Dermis blood vessel endothelial cell (primary cell): ENCODE results near the gene PTPN18. TPM values are rescaled to one million over a fixed set of nuclear protein-coding genes. Genes with fewer than 3 reads are reported as not detected.

ENCODE experiments used
- DNase-seq: peaks from one replicate; pipeline ENCODE4 v3.0.0; 2010
- total RNA-seq: library from RNA; depleted of rRNA; stranded (reverse); fragments of >200 nt; gene quantifications from 2 replicates; pipeline ENCODE4 v1.2.3, GENCODE V29; 2014

Gene PTPN18
- total RNA-seq, 1 donor from 2014 or later = 36.9 TPM

DNA sequence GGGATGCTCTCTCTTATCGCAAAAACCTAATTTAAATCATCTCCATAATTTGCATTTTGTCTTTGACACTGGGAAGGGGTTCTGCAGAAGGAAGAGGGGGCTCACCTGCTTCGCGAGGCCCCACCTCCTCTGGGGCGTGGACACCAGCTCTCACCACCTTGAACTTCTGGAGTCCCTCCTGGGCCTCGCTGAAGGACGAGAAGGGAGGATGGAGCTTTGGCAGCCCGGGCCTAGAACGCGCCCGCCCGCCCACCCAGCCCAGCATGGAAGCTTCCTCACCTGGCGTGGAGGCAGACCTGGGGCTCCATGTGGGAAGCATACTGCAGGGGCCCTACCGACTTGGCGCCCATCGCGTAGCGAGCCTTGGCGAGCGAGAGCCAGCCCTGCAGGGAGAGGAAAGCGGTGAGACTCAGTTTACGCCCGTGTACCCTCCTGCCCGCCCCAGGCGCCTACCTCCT is 14.3 kb upstream of the PTPN18 start:
- DNase-seq = peak; percentile 11

- peak; percentile 97 for DNase-seq
Observed at GRCh38 chr2:130342020-130342532, 13.8 kb upstream of the PTPN18 start.

- DNase-seq = peak; percentile 100
Observed at GRCh38 chr2:130342533-130343275, 13.2 kb upstream of the PTPN18 start, which contains the start of gene IMP4. TSS of gene IMP4 (plus strand) at chr2:130342897. CDS start at chr2:130342933, 36 bp downstream.

GRCh38 chr2:130344578-130344977 is 11.3 kb upstream of the PTPN18 start:
- no peak for DNase-seq

DNA sequence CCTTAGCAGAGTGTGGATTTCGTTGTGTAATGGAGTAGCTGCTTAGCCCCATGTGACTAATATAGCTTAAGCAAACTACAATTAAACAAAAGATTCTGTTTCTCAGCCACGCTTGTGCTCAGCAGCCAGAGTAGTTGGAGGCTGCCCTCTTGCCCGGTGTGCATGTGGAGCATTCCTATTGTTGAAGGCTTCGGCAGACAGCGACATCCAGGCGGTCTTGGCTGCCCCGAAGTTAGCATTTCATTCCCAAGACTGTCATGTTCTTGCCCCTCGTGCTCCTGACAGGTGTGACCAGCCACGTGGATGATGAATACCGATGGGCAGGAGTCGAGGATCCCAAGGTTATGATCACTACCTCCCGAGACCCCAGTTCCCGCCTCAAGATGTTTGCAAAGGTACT is 10.8 kb upstream of the PTPN18 start:
- no peak for DNase-seq

- DNase-seq = no peak
Observed at GRCh38 chr2:130345611-130346010, 10.2 kb upstream of the PTPN18 start.

- DNase-seq = no peak
Observed at GRCh38 chr2:130346041-130346740, 9.7 kb upstream of the PTPN18 start.

- no peak for DNase-seq
Observed at GRCh38 chr2:130346741-130347066, 9.2 kb upstream of the PTPN18 start.

DNA sequence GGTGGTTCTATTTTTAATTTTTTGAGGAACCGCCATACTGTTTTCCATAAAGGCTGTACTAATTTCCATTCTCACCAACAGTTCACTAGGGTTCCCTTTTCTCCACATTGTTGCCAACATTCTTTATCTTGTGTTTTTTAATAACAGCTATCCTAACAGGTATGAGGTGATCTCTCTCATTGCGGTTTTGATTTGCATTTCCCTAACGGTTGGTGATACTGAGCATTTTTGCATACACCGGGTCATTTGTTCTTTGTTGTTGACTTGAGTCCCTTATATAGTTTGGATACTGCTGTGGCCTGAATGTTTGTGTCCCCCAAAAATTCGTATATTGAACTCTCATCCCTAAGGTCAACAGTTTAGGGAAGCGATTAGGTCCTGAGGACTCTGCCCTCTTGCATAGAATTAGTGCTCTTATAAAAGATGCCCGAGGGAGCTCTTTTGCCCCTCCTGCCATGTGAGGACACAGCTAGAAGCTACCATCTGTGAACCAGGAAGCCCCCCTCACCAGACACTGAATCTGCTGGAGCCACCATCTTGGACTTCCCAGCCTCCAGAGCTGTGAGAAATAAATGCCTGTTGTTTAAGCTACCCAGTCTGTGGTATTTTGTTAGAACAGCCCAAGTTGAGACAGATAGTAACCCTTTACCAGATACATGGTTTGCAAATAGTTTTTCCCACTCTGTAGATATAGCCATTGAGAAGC is 8.5 kb upstream of the PTPN18 start:
- no peak for DNase-seq

GRCh38 chr2:130349174-130349573 is 6.7 kb upstream of the PTPN18 start:
- no peak for DNase-seq

DNA sequence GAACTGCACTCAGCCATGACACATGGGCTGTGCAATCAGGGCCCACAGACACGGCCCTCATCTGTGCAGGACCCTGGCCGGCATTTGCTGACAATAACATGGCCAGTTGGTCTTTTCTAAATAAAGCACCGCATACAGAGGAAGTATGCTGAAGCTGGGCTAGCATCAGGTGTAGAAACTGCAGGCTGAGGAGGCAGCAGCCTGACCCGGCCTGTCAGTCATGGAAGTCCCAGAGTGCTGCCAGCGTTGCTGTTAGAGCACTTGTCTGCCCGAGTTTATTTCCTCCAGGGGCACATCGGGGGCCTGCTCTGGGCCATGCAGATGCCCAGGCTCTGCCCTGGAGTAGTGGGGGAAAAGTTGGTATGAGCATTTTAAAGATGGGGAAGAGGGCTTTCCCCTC is 4.1 kb upstream of the PTPN18 start:
- DNase-seq = no peak

DNA sequence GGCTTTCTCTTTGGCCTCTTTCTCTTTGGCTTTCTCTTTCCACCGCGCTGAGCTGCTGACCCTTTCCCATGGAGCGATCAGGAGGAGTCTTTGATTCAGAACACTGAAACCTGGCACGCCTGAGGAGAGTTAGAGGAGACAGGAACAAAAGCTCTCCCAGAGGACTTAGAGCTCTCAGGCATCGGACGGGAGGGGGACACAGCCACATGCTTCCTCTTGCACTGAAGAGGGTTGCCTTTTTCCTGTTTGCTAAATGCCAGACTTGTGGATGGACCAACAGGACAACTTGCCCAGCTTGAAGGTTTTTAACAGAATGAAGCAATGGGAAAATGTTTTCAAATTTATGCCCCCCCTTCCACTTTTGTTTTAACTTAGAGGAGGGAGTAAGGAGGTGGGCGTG is 3.6 kb upstream of the PTPN18 start:
- DNase-seq = peak; percentile 16

GRCh38 chr2:130353291-130354138 is 2.3 kb upstream of the PTPN18 start:
- DNase-seq = no peak

DNA sequence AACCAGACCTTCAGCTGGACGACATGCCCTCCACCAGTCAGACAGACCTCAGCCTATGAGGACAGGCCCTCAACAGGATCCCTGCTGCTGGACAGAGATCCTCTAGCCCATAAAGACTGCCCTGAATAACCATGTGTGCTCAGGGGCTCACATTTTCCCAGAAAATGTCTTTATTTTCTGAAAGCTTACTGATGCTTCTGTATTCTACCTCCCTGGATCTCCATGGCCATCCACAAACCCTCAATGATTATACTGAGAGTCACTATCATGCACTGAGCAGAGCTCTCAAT is 1.8 kb upstream of the PTPN18 start:
- DNase-seq = no peak

DNA sequence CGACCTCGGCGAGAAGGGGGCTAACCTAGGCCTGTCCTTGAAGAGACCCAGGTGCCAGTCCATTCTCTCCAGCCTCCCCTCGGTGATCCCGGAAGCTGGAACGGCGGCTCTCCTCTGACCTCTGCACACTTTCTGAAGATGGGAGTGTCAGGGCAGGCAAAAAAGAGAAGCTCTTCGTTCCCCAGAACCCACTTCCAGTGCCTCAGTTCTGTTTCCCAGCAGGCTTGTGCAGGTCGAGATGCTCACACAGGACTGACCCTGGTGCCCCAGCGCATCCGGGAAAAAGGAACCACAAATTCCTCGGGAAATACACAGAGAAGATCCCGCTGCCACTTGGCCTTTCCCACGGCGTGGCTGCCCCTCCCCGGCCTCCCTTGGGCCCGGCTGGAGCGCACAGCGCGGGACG is 681 bp upstream of the PTPN18 start:
- DNase-seq = peak; percentile 29

GRCh38 chr2:130357864-130358263 is 2.0 kb downstream of the PTPN18 start:
- no peak for DNase-seq

DNA sequence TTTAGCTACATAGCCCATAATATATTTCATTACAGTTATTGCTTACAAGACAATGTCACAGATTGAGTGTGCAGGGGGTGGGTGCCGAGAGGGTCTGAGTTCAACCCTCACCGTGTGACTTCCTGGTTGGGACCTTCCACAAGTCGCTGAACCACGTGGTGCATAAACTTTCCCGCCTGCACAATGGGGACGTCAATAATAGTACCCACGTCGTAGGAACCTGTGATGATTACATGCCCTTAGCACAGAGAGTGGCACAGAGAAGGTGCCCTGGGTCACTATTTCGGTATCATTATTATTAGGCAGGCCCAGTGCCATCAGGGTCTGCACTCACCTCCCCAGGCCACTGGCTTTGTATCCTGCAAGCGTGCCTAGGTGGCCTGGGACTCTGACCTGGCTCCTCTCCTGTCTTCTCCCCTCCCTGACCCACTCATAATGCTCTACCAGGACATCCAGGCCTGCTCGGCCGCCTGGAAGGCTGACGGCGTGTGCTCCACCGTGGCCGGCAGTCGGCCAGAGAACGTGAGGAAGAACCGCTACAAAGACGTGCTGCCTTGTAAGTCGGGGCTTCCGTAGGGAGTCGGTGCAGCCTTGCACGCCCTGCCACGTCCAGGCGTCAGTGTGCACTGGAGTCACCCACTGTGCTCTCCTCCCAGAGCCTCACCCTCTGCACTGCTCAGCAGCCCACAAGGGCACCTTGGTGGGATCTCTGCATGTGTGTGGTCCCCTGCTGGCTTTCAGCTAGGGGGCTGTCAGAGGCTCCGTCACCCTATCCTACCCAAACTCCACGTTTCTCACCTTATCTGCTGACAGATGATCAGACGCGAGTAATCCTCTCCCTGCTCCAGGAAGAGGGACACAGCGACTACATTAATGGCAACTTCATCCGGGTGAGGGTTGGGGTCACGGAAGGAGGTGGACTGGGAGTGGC is 2.8 kb downstream of the PTPN18 start:
- DNase-seq = no peak

DNA sequence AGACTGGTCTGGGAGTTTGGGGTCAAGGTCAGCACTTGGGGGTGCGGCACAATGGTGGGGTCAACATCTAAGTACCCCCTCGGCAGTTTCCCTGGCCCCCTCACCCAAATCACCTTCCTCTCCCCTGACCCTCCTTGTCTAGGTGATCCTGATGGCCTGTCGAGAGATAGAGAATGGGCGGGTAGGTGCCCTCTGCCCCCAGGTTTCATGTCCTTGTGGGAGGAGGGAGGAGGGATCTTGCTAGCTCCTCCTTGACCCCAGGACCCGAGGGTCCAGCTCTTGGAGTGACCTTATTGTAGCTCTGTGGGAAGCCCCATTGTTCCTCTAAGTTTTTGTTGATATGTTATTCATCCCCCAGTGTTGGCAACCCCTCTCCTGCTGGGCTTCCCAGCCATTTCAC is 3.6 kb downstream of the PTPN18 start:
- DNase-seq = no peak

DNA sequence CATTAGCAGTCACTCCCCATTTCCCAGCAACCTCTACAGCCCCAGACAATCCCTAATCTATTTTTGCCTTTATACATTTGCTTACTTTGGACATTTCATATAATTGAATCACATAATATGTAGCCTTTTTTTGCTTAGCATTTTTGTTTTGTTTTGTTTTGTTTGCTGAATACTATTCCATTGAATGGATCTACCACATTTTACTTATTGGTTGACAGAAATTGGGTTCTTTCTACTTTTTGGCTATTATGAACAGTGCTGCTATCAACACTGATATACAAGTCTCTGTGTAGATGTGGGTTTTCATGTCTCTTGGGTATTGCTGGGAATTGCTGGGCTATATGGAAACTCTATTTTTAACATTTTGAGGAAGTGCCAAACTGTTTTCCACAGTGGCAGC is 7.6 kb downstream of the PTPN18 start:
- no peak for DNase-seq

GRCh38 chr2:130365075-130365474 is 9.2 kb downstream of the PTPN18 start:
- DNase-seq = no peak

DNA sequence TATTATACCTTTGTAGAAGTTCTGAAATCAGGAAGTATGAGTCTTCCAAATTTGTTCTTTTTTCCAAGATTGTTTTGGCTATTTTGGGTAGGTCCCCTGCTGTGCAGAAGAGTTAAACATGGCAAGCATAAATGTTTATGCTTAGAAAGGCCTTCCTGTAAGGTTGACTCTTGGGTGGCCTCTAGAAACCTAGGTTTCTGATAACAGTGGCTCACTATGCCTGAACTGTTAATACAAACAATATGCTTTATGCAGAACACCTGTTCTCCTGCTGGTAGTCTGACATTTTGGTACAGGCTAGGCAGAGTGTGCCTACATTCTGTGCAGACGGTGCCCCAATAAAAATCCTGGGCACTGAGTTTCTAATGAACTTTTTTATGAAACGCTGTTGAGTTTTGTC is 10.1 kb downstream of the PTPN18 start:
- DNase-seq = no peak

DNA sequence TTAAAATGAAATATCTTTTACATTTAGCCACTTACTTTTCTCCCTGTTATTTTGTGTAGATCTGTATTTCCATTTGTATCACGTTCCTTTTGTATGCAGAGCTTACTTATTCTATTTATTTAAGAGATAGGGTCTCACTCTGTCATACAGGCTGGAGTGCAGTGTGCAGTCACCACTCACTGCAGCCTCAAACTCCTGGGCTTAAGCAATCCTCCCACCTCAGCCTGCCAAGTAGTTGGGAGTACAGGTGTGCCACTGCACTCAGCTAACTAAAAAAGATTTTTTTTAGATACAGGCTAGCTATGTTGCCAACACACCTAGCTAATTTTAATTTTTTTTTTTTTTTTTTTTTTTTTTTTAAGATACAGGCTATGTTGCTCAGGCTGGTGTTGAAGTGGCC is 10.9 kb downstream of the PTPN18 start:
- DNase-seq = no peak
